Measurements from ENCODE around the gene DGCR2.

Gene DGCR2

GRCh38 chr22:19070397-19071169 is 51.6 kb downstream of the DGCR2 start:
- in situ Hi-C loops (cut with HindIII; ENCODE audit: low pct_unique_long_range_greater_than_20kb, low sequenced_read_pairs) = no loop called here
- TF ChIP-seq JUND (IDR thresholded peaks at IDR 0.05; ENCODE audit: low read depth) = no peak
- DNase-seq (ENCODE audit: low read depth in 1 of 2, low spot score in 1 of 2) = no peak

GRCh38 chr22:19069451-19069850 is 52.8 kb downstream of the DGCR2 start:
- in situ Hi-C loops (cut with HindIII; ENCODE audit: low pct_unique_long_range_greater_than_20kb, low sequenced_read_pairs) = no loop called here
- TF ChIP-seq JUND (IDR thresholded peaks at IDR 0.05; ENCODE audit: low read depth) = no peak

GRCh38 chr22:19068784-19069271 is 53.4 kb downstream of the DGCR2 start:
- in situ Hi-C loops (cut with HindIII; ENCODE audit: low pct_unique_long_range_greater_than_20kb, low sequenced_read_pairs) = no loop called here
- TF ChIP-seq JUND (IDR thresholded peaks at IDR 0.05; ENCODE audit: low read depth) = no peak

More at GRCh38 chr22:19069451-19069850, 52.8 kb downstream of the DGCR2 start:
- no peak for DNase-seq (ENCODE audit: low read depth in 1 of 2, low spot score in 1 of 2)

GRCh38 chr22:19067696-19068348 is 54.4 kb downstream of the DGCR2 start:
- no peak for DNase-seq (ENCODE audit: low read depth in 1 of 2, low spot score in 1 of 2)
- in situ Hi-C loops (cut with HindIII; ENCODE audit: low pct_unique_long_range_greater_than_20kb, low sequenced_read_pairs) = no loop called here
- TF ChIP-seq JUND (IDR thresholded peaks at IDR 0.05; ENCODE audit: low read depth) = no peak

More at GRCh38 chr22:19068784-19069271, 53.4 kb downstream of the DGCR2 start:
- DNase-seq (ENCODE audit: low read depth in 1 of 2, low spot score in 1 of 2) = no peak

- DNase-seq (ENCODE audit: low read depth in 1 of 2, low spot score in 1 of 2) = no peak
- in situ Hi-C loops (cut with HindIII; ENCODE audit: low pct_unique_long_range_greater_than_20kb, low sequenced_read_pairs) = no loop called here
- TF ChIP-seq JUND (IDR thresholded peaks at IDR 0.05; ENCODE audit: low read depth) = no peak
Observed at GRCh38 chr22:19066531-19067271, 55.5 kb downstream of the DGCR2 start.

GRCh38 chr22:19065929-19066328 is 56.3 kb downstream of the DGCR2 start:
- no peak for DNase-seq (ENCODE audit: low read depth in 1 of 2, low spot score in 1 of 2)
- in situ Hi-C loops (cut with HindIII; ENCODE audit: low pct_unique_long_range_greater_than_20kb, low sequenced_read_pairs) = no loop called here
- no peak for TF ChIP-seq JUND (IDR thresholded peaks at IDR 0.05; ENCODE audit: low read depth)

GRCh38 chr22:19065298-19065859 is 56.8 kb downstream of the DGCR2 start:
- DNase-seq (ENCODE audit: low read depth in 1 of 2, low spot score in 1 of 2) = no peak
- TF ChIP-seq JUND (IDR thresholded peaks at IDR 0.05; ENCODE audit: low read depth) = no peak
- in situ Hi-C loops (cut with HindIII; ENCODE audit: low pct_unique_long_range_greater_than_20kb, low sequenced_read_pairs) = no loop called here

GRCh38 chr22:19064354-19065054 is 57.7 kb downstream of the DGCR2 start:
- no peak for TF ChIP-seq JUND (IDR thresholded peaks at IDR 0.05; ENCODE audit: low read depth)
- no peak for DNase-seq (ENCODE audit: low read depth in 1 of 2, low spot score in 1 of 2)
- in situ Hi-C loops (cut with HindIII; ENCODE audit: low pct_unique_long_range_greater_than_20kb, low sequenced_read_pairs) = no loop called here

GRCh38 chr22:19063581-19064353 is 58.4 kb downstream of the DGCR2 start:
- DNase-seq (ENCODE audit: low read depth in 1 of 2, low spot score in 1 of 2) = no peak
- in situ Hi-C loops (cut with HindIII; ENCODE audit: low pct_unique_long_range_greater_than_20kb, low sequenced_read_pairs) = no loop called here
- TF ChIP-seq JUND (IDR thresholded peaks at IDR 0.05; ENCODE audit: low read depth) = no peak

- no peak for TF ChIP-seq JUND (IDR thresholded peaks at IDR 0.05; ENCODE audit: low read depth)
- DNase-seq (ENCODE audit: low read depth in 1 of 2, low spot score in 1 of 2) = no peak
- in situ Hi-C loops (cut with HindIII; ENCODE audit: low pct_unique_long_range_greater_than_20kb, low sequenced_read_pairs) = no loop called here
Observed at GRCh38 chr22:19062943-19063308, 59.3 kb downstream of the DGCR2 start.

GRCh38 chr22:19062139-19062942 is 59.9 kb downstream of the DGCR2 start:
- no peak for TF ChIP-seq JUND (IDR thresholded peaks at IDR 0.05; ENCODE audit: low read depth)
- no peak for DNase-seq (ENCODE audit: low read depth in 1 of 2, low spot score in 1 of 2)
- in situ Hi-C loops (cut with HindIII; ENCODE audit: low pct_unique_long_range_greater_than_20kb, low sequenced_read_pairs) = no loop called here
